GM13977 (cell line): ENCODE results near the gene PLEKHG4B.

ENCODE experiments used
- DNase-seq: peaks from one replicate; pipeline ENCODE4 v3.0.0; 2012; ENCODE audit warnings: low spot score
- in situ Hi-C: fragments of 300-500 bp; cut with MboI; formaldehyde crosslinking; loops from one replicate; pipeline ENCODE4 v1.12.0; 2022; ENCODE audit warnings: low sequenced_read_pairs, low pct_unique_long_range_greater_than_20kb, mixed read lengths, inconsistent platforms; ENCODE audit not compliant: unreplicated experiment
- TF ChIP-seq, protein P1 (sequence below): IDR thresholded peaks from 2 replicates; pipeline ENCODE4 v1.5.1; 2012; ENCODE audit warnings: mild to moderate bottlenecking, control low read depth; ENCODE audit not compliant: insufficient read depth; ENCODE audit errors: extremely low read depth, missing control alignments

The PLEKHG4B gene

DNA sequence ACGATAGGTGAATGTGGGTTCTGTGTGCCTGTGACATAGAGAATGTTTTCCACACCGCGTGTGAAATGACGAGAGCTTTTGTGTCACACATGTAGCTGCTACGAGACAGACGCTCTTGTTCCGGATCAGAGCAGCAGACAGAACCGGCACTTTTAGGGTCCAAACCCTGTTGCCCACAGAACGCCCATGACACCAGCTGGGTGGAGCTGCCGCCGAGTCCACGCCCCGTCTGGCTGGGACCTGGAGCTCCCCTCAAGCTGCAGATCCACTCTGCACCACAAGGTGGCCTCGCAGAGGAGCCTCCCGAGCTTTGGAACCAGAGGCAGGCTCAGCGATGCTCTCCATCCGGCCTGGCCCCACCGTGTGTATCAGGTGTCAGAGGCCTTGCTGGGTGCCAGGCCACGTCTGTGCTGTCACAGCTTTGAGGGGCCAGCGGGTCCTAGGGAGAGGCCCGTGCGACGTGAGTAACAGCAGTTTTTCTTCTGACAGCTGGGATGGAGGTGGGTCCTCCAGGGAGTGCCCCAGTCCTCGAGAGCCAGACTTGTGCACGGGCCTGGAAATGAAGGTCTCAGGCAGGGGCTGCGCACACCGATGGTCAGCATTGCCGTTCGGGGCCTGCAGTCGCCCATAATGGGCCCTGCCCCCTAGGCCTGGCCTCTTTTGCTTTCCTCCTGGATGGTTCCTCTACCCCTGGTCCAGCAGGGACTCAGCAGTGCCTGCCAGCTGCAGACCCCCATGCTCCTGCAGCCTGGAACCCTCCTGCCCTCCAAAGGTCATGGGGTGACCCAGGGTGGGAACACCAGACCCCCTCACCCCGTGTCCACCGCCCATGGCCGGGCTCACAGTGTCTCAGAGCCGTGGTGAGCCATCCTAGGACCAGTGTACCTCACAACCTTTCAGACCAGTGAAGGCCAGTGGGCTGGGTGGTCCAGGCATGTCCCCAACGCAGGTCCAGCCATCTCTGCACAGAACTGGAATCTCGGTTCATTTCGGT lies 96.8 kb downstream of the PLEKHG4B start:
- in situ Hi-C loops = no loop called here
- peak; percentile 96 for DNase-seq
- TF ChIP-seq, protein P1, sequence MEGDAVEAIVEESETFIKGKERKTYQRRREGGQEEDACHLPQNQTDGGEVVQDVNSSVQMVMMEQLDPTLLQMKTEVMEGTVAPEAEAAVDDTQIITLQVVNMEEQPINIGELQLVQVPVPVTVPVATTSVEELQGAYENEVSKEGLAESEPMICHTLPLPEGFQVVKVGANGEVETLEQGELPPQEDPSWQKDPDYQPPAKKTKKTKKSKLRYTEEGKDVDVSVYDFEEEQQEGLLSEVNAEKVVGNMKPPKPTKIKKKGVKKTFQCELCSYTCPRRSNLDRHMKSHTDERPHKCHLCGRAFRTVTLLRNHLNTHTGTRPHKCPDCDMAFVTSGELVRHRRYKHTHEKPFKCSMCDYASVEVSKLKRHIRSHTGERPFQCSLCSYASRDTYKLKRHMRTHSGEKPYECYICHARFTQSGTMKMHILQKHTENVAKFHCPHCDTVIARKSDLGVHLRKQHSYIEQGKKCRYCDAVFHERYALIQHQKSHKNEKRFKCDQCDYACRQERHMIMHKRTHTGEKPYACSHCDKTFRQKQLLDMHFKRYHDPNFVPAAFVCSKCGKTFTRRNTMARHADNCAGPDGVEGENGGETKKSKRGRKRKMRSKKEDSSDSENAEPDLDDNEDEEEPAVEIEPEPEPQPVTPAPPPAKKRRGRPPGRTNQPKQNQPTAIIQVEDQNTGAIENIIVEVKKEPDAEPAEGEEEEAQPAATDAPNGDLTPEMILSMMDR = peak; percentile 87

DNA sequence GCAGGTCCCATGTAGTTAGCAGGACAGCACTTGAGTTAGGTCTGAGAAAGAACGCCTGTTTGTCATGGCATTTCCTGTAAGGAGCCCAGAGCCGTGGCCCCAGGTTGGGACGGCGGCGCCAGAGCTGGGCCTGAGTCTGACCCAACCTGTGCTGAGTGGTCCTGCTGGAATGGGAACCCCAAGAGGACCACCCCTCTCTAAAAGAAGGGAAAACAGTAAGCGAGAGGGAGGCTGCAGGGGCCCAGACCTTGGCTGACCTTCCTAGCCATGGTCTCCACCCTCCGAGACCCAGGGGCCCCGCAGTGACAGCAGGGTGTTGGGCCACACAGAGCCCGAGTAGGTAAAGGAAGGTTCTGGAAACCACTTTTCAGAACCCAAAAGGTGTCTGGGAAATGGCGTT lies 97.5 kb downstream of the PLEKHG4B start:
- no peak for DNase-seq
- TF ChIP-seq, protein P1 = no peak
- in situ Hi-C loops = no loop called here

DNA sequence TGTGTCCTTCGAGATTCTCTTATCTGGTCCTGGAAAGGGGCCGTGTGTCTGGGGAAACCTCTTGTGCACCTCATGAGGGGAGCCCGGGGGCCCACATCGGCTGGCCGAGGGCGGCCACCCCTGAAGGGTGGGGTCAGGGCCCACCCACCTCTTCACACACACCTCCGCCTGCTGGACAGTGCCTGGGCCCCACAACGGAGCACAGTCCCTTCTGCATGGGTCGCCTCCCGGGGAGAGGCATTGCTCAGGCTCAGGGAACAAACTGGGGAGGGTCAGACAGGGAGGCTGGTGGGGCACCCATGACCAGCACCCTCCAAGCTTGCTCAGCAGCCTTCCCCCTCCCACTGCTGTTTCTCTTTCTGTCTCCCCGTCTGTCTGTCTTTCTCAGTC lies 98.0 kb downstream of the PLEKHG4B start:
- in situ Hi-C loops = no loop called here
- DNase-seq = no peak
- TF ChIP-seq, protein P1 = no peak

DNA sequence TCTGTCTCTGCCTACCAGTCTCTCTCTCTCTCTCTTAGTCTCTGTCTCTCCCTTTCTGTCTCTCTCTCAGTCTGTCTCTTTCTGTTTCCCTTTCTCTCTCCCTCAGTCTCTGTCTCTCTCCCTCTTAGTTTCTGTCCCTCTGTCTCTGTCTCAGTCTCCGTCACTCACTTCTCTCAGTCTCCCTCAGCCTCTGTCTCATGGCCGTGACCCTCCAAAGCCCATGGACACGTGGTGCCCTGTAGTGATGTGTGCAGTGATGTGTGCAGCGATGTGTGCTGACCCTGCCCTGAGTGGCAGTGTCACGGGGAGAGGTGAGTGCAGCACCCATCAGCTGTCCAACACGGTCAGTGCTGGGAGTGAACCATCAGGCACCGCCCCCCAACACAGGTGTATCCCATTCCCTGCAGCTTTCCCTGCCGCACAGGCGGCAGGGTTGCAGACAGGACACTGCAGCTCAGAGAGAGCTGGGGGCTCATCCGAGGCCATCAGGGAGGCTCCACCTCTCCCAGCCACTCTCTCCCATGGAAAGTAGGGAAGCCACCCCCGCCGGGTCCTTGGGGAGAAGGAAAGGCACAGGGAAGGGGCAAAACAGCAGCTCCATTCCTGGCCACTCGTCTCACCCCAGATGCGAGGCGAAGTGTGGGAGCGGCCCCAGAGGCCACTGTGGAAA lies 98.5 kb downstream of the PLEKHG4B start:
- TF ChIP-seq, protein P1 = no peak
- DNase-seq = no peak
- in situ Hi-C loops = no loop called here

GRCh38 chr5:191036-191948 lies 99.3 kb downstream of the PLEKHG4B start, which contains the start of gene LRRC14B:
LRRC14B (plus strand) TSS chr5:191495; CDS start chr5:191539, 44 bp downstream.
- in situ Hi-C loops = no loop called here
- DNase-seq = peak; percentile 64
- TF ChIP-seq, protein P1 = no peak

GRCh38 chr5:191949-192690 lies 100.2 kb downstream of the PLEKHG4B start:
- DNase-seq = no peak
- in situ Hi-C loops = no loop called here
- TF ChIP-seq, protein P1 = no peak
